HUES64 (cell line): Measurements from ENCODE around the gene CCDC141.

Source experiments
- H3K27ac ChIP-seq: 2 replicates; pipeline ENCODE4 v1.7.0; 2013; ENCODE audit warnings: low read depth, low read length, inconsistent platforms
- H3K27me3 ChIP-seq: 2 replicates; pipeline ENCODE4 v1.6.1; 2013; ENCODE audit warnings: mild to moderate bottlenecking, low read length; ENCODE audit not compliant: insufficient read depth
- H3K36me3 ChIP-seq: 2 replicates; pipeline ENCODE4 v1.6.1; 2013; ENCODE audit warnings: mild to moderate bottlenecking, low read length; ENCODE audit not compliant: insufficient read depth
- H3K4me1 ChIP-seq: 2 replicates; pipeline ENCODE4 v1.6.1; 2013; ENCODE audit warnings: mild to moderate bottlenecking, low read length, moderate library complexity; ENCODE audit not compliant: insufficient read depth
- H3K4me3 ChIP-seq: 2 replicates; pipeline ENCODE4 v1.5.1; 2013; ENCODE audit warnings: mild to moderate bottlenecking, low read length, moderate library complexity
- H3K9ac ChIP-seq: 2 replicates; pipeline ENCODE4 v1.6.1; 2013; ENCODE audit warnings: mild to moderate bottlenecking, low read depth, low read length
- H3K9me3 ChIP-seq: 2 replicates; pipeline ENCODE4 v1.6.1; 2013; ENCODE audit warnings: low read depth, low read length; ENCODE audit not compliant: insufficient read depth
- WGBS: fragments of 150-250, 120-280 bp; methylation state at CpG from one replicate; pipeline ENCODE4 v1.1.7; 2013; ENCODE audit warnings: missing lambda C conversion rate; 5-methylcytosine and 5-hydroxymethylcytosine counted together

Gene CCDC141

GRCh38 chr2:178934571-178934970 is 115.4 kb downstream of the CCDC141 start:
- Histone ChIP-seq H3K36me3 (no peaks in the 10 kb centered on the region), H3K4me3 (no peak overlapping the region), H3K27me3 (no peaks in the 10 kb centered on the region), H3K9me3 (peaks cover 19% of the 10 kb centered on the region), H3K27ac (no peak overlapping the region), H3K4me1 (no peaks in the 10 kb centered on the region), H3K9ac (no peak overlapping the region)

- Histone ChIP-seq H3K9ac (no peak overlapping the region), H3K4me1 (no peaks in the 10 kb centered on the region), H3K9me3 (peaks cover 19% of the 10 kb centered on the region), H3K27me3 (no peaks in the 10 kb centered on the region), H3K27ac (no peak overlapping the region), H3K4me3 (no peak overlapping the region), H3K36me3 (no peaks in the 10 kb centered on the region)
- whole genome bisulfite sequencing: 94% methylated on average over 3 of the region's 3 CpGs
These were observed 116.4 kb downstream of the CCDC141 start for GRCh38 chr2:178933493-178933892.

GRCh38 chr2:178928077-178928476 is 121.9 kb downstream of the CCDC141 start:
- peaks cover 14% of the 10 kb centered on the region for H3K9me3 ChIP-seq
- no peak overlapping the region for H3K4me3 ChIP-seq
- no peaks in the 10 kb centered on the region for H3K27me3 ChIP-seq
- H3K27ac ChIP-seq: no peak overlapping the region
- H3K9ac ChIP-seq: no peak overlapping the region
- H3K4me1 ChIP-seq: no peaks in the 10 kb centered on the region; the same call in 1 of the 2 replicates
- H3K36me3 ChIP-seq: no peaks in the 10 kb centered on the region
- WGBS: 87% methylated on average over 4 of the region's 4 CpGs

GRCh38 chr2:178927173-178927572 is 122.8 kb downstream of the CCDC141 start:
- H3K36me3 ChIP-seq: no peaks in the 10 kb centered on the region
- H3K9me3 ChIP-seq: peaks cover 14% of the 10 kb centered on the region
- no peaks in the 10 kb centered on the region for H3K27me3 ChIP-seq
- no peaks in the 10 kb centered on the region; the same call in 1 of the 2 replicates for H3K4me1 ChIP-seq
- 90% methylated on average over 7 of the region's 7 CpGs for WGBS
- H3K9ac ChIP-seq: no peak overlapping the region
- H3K4me3 ChIP-seq: no peak overlapping the region
- no peak overlapping the region for H3K27ac ChIP-seq

- no peaks in the 10 kb centered on the region for H3K27me3 ChIP-seq
- H3K4me1 ChIP-seq: no peaks in the 10 kb centered on the region; the same call in 1 of the 2 replicates
- H3K9me3 ChIP-seq: no peaks in the 10 kb centered on the region
- H3K36me3 ChIP-seq: no peaks in the 10 kb centered on the region
- no peak overlapping the region for H3K4me3 ChIP-seq
- no peak overlapping the region for H3K27ac ChIP-seq
- H3K9ac ChIP-seq: no peak overlapping the region
- WGBS: 98% methylated on average over 1 of the region's 1 CpG
These were observed 125.1 kb downstream of the CCDC141 start for GRCh38 chr2:178924817-178925216.

- 97% methylated on average over 8 of the region's 8 CpGs for WGBS
- Histone ChIP-seq H3K36me3 (no peaks in the 10 kb centered on the region), H3K9ac (no peak overlapping the region), H3K4me3 (no peak overlapping the region), H3K27ac (no peak overlapping the region), H3K9me3 (no peaks in the 10 kb centered on the region), H3K27me3 (no peaks in the 10 kb centered on the region), H3K4me1 (no peaks in the 10 kb centered on the region; the same call in 1 of the 2 replicates)
These were observed 126.4 kb downstream of the CCDC141 start for GRCh38 chr2:178923546-178923945.

- no peaks in the 10 kb centered on the region for H3K9me3 ChIP-seq
- no peak overlapping the region for H3K4me3 ChIP-seq
- no peaks in the 10 kb centered on the region for H3K36me3 ChIP-seq
- no peaks in the 10 kb centered on the region for H3K27me3 ChIP-seq
- no peak overlapping the region for H3K9ac ChIP-seq
- WGBS: 97% methylated on average over 3 of the region's 3 CpGs
- no peak overlapping the region for H3K27ac ChIP-seq
- no peaks in the 10 kb centered on the region; the same call in 1 of the 2 replicates for H3K4me1 ChIP-seq
These were observed 128.9 kb downstream of the CCDC141 start for GRCh38 chr2:178920916-178921513.

- Histone ChIP-seq H3K27me3 (no peaks in the 10 kb centered on the region), H3K27ac (no peak overlapping the region), H3K36me3 (no peaks in the 10 kb centered on the region), H3K4me1 (no peaks in the 10 kb centered on the region), H3K4me3 (no peak overlapping the region), H3K9me3 (no peaks in the 10 kb centered on the region), H3K9ac (no peak overlapping the region)
- WGBS: 99% methylated on average over 3 of the region's 4 CpGs
These were observed 132.4 kb downstream of the CCDC141 start for GRCh38 chr2:178917555-178917954.

- no peaks in the 10 kb centered on the region for H3K36me3 ChIP-seq
- no peak overlapping the region for H3K9ac ChIP-seq
- no peaks in the 10 kb centered on the region for H3K9me3 ChIP-seq
- no peaks in the 10 kb centered on the region for H3K4me1 ChIP-seq
- no peaks in the 10 kb centered on the region for H3K27me3 ChIP-seq
- no peak overlapping the region for H3K27ac ChIP-seq
- 97% methylated on average over 2 of the region's 2 CpGs for WGBS
- no peak overlapping the region for H3K4me3 ChIP-seq
These were observed 134.3 kb downstream of the CCDC141 start for GRCh38 chr2:178915423-178916173.

GRCh38 chr2:178914259-178914849 is 135.6 kb downstream of the CCDC141 start:
- Histone ChIP-seq H3K4me1 (no peaks in the 10 kb centered on the region), H3K9ac (no peak overlapping the region), H3K27ac (no peak overlapping the region), H3K36me3 (no peaks in the 10 kb centered on the region), H3K9me3 (no peaks in the 10 kb centered on the region), H3K27me3 (no peaks in the 10 kb centered on the region), H3K4me3 (no peak overlapping the region)
- WGBS: 17% methylated on average over 4 of the region's 4 CpGs

GRCh38 chr2:178913049-178913441 is 136.9 kb downstream of the CCDC141 start:
- H3K9me3 ChIP-seq: no peaks in the 10 kb centered on the region
- no peak overlapping the region for H3K4me3 ChIP-seq
- no peak overlapping the region for H3K9ac ChIP-seq
- no peaks in the 10 kb centered on the region for H3K4me1 ChIP-seq
- WGBS: 100% methylated on average over 1 of the region's 1 CpG
- no peaks in the 10 kb centered on the region for H3K27me3 ChIP-seq
- H3K27ac ChIP-seq: no peak overlapping the region
- no peaks in the 10 kb centered on the region for H3K36me3 ChIP-seq
